ENCODE measurements around the gene DUS4L.

DNA sequence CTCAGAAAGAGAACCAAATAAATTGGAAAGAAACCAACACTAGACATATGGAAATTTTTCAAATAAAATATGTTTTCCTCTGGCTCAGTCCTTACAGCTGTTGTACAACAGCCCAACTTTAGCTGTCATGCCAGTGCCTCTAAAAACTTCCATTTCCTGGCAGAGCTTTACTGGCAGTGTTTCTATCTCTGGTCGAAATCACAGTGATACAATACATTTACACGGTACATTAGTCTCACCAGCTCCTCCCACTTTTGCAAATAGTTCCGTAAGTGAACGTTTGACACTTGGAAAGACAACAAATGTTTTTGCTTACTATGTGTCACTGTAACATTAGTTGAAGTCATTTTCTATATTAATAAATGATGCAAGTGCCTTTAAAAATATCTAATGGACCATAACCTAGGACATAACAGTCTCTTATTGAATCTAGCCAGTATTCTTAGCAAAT lies 46.1 kb downstream of the DUS4L start:
- TF ChIP-seq CTCF (IDR thresholded peaks at IDR 0.05) = no peak
- no peak for TF ChIP-seq POLR2A (IDR thresholded peaks at IDR 0.05)
